Measurements from ENCODE around the gene LEKR1.
A peak's percentile ranks its signal among the peaks of the same experiment; 100 is the strongest.

LEKR1 gene

GRCh38 chr3:157086060-157086750 is 260.1 kb downstream of the LEKR1 start:
- no peaks in the 10 kb centered on the region for H3K36me3 ChIP-seq (replicated peaks; ENCODE audit: insufficient read depth, low read length)
- H4K20me1 ChIP-seq (ENCODE audit: insufficient read depth, low read length), result no peaks in the 10 kb centered on the region
- no peak overlapping the region for H2AFZ ChIP-seq (ENCODE audit: low read length)
- no peak overlapping the region for H3K27ac ChIP-seq (ENCODE audit: low read length)
- no peaks in the 10 kb centered on the region for H3K9me3 ChIP-seq (replicated peaks; ENCODE audit: insufficient read depth, low read length)
- DNase-seq, result no peak
- no peaks in the 10 kb centered on the region for H3K9me2 ChIP-seq (replicated peaks; ENCODE audit: insufficient read depth, low read length)
- H3K4me3 ChIP-seq (ENCODE audit: low read length), result no peak overlapping the region
- no peak for TF ChIP-seq EZH2 (optimal IDR thresholded peaks at IDR 0.05; ENCODE audit: low read depth, low read length)
- TF ChIP-seq CTCF (IDR thresholded peaks at IDR 0.05; ENCODE audit: low read length), result no peak
- H3K79me2 ChIP-seq (ENCODE audit: low read length), result no peaks in the 10 kb centered on the region
- peaks cover 42% of the 10 kb centered on the region for H3K4me1 ChIP-seq (ENCODE audit: low read length)
- H3K27me3 ChIP-seq (replicated peaks; ENCODE audit: insufficient read depth, low read length), result no peaks in the 10 kb centered on the region
- peaks cover 35% of the 10 kb centered on the region for H3F3A ChIP-seq (ENCODE audit: insufficient read depth, low read length)
- H3K9ac ChIP-seq (ENCODE audit: low read length), result no peak overlapping the region
- no peak overlapping the region for H3K4me2 ChIP-seq (ENCODE audit: low read depth, low read length)

GRCh38 chr3:157086775-157087174 is 260.6 kb downstream of the LEKR1 start:
- Histone ChIP-seq H3K4me1 (ENCODE audit: low read length) (peaks cover 42% of the 10 kb centered on the region), H3K4me2 (ENCODE audit: low read depth, low read length) (peak overlapping the region; percentile 93), H3K9me3 (replicated peaks; ENCODE audit: insufficient read depth, low read length) (no peaks in the 10 kb centered on the region), H3K27me3 (replicated peaks; ENCODE audit: insufficient read depth, low read length) (no peaks in the 10 kb centered on the region), H3K4me3 (ENCODE audit: low read length) (no peak overlapping the region), H4K20me1 (ENCODE audit: insufficient read depth, low read length) (no peaks in the 10 kb centered on the region), H3K9ac (ENCODE audit: low read length) (no peak overlapping the region; the same call in 1 of the 2 replicates), H2AFZ (ENCODE audit: low read length) (no peak overlapping the region), H3F3A (ENCODE audit: insufficient read depth, low read length) (peaks cover 35% of the 10 kb centered on the region), H3K79me2 (ENCODE audit: low read length) (no peaks in the 10 kb centered on the region), H3K27ac (ENCODE audit: low read length) (peak overlapping the region; percentile 97; the same call in 1 of the 2 replicates), H3K9me2 (replicated peaks; ENCODE audit: insufficient read depth, low read length) (no peaks in the 10 kb centered on the region), H3K36me3 (replicated peaks; ENCODE audit: insufficient read depth, low read length) (no peaks in the 10 kb centered on the region)
- no peak for TF ChIP-seq EZH2phosphoT487 (IDR thresholded peaks at IDR 0.05; ENCODE audit: low read length)
- TF ChIP-seq EZH2 (optimal IDR thresholded peaks at IDR 0.05; ENCODE audit: low read depth, low read length), result no peak
- no peak for TF ChIP-seq CTCF (IDR thresholded peaks at IDR 0.05; ENCODE audit: low read length)
- no peak for DNase-seq

- Histone ChIP-seq H2AFZ (ENCODE audit: low read length) (0 out of 2 replicates have a peak overlapping the region, but pooled peaks have one; percentile 1), H3K4me1 (ENCODE audit: low read length) (peaks cover 45% of the 10 kb centered on the region), H3K27me3 (replicated peaks; ENCODE audit: insufficient read depth, low read length) (no peaks in the 10 kb centered on the region), H3K9me3 (replicated peaks; ENCODE audit: insufficient read depth, low read length) (no peaks in the 10 kb centered on the region), H3K9ac (ENCODE audit: low read length) (peak overlapping the region; percentile 96), H3K4me3 (ENCODE audit: low read length) (peak overlapping the region; percentile 66), H3K4me2 (ENCODE audit: low read depth, low read length) (peak overlapping the region; percentile 93), H3K27ac (ENCODE audit: low read length) (peak overlapping the region; percentile 97), H3K9me2 (replicated peaks; ENCODE audit: insufficient read depth, low read length) (no peaks in the 10 kb centered on the region), H3K79me2 (ENCODE audit: low read length) (no peaks in the 10 kb centered on the region), H3K36me3 (replicated peaks; ENCODE audit: insufficient read depth, low read length) (no peaks in the 10 kb centered on the region), H3F3A (ENCODE audit: insufficient read depth, low read length) (peaks cover 41% of the 10 kb centered on the region), H4K20me1 (ENCODE audit: insufficient read depth, low read length) (no peaks in the 10 kb centered on the region)
- no peak for DNase-seq
- TF ChIP-seq EZH2phosphoT487 (IDR thresholded peaks at IDR 0.05; ENCODE audit: low read length) (no peak), CTCF (IDR thresholded peaks at IDR 0.05; ENCODE audit: low read length) (no peak), EZH2 (optimal IDR thresholded peaks at IDR 0.05; ENCODE audit: low read depth, low read length) (no peak)
Observed at GRCh38 chr3:157087373-157087772, 261.2 kb downstream of the LEKR1 start.
